NCI-H2107 (cell line): Measurements from ENCODE around the gene PLBD1.

ENCODE experiments used
- DNase-seq: peaks from one replicate; lab custom pipeline; 2025; lab: John Stamatoyannopoulos, UW

Gene PLBD1, protein sequence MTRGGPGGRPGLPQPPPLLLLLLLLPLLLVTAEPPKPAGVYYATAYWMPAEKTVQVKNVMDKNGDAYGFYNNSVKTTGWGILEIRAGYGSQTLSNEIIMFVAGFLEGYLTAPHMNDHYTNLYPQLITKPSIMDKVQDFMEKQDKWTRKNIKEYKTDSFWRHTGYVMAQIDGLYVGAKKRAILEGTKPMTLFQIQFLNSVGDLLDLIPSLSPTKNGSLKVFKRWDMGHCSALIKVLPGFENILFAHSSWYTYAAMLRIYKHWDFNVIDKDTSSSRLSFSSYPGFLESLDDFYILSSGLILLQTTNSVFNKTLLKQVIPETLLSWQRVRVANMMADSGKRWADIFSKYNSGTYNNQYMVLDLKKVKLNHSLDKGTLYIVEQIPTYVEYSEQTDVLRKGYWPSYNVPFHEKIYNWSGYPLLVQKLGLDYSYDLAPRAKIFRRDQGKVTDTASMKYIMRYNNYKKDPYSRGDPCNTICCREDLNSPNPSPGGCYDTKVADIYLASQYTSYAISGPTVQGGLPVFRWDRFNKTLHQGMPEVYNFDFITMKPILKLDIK

DNA sequence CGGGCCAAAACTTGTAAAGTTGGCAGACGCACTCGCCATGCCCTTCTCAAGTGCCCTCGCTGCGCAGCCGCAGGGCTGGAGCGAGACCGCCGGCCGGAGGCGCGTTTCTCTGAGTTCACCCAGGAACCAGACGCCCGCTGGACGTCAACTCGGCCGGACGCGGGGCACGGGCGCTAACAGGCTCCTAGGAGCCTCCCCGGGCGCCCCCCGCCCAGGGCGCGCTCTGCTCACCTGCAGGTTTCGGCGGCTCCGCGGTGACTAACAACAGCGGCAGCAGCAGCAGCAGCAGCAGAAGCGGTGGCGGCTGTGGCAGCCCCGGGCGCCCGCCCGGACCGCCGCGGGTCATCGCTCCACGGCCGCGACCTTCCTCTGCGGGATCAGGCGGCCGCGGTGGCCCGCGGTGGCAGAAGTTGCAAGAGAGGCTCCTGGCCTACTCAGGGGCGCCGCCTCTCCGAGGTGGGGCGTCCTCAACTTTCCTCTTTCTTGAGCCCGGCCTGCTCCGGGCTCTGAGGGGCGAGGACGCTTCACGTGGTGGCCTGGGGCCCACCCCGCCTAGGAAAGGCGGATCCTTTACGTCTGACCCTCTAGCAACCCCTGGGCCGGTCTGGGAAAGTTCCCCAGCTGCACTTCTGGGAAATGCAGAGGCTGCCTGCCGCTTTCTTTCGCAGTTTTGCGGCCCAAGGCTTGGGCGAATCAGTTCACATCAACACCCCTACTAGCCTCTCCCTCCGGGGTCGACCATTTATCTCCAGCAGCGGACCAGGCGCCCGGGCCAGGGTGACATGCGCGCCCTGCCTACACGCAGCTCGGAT lies at the start of gene PLBD1:
PLBD1 (minus strand) TSS at position 533 of the 812 bp plus-strand sequence; CDS start at position 346, 187 bp downstream.
- DNase-seq, result no peak

DNA sequence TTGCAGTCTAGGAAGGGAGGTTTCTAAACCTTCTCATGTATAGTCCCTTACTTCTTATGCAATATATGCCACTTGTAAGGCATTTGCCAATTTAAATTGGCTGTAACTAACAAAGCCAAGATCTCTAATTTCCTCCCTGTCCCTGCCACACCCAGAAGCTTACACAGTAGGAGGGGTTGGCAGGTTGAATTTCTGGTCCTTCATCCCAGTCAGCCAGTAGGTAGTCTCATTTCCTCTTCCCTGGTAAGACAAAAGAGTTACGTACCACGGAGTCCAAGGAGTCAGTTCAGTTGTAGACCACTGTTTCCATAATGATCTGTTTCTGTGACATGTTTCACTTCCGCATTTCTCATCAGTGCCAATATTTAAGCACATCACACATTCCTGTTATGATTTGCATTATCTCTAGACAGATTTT lies 47.0 kb upstream of the PLBD1 start:
- no peak for DNase-seq

GRCh38 chr12:14613718-14614117 lies 46.0 kb upstream of the PLBD1 start:
- no peak for DNase-seq

- DNase-seq, result no peak
Measured at GRCh38 chr12:14612898-14613445, 45.3 kb upstream of the PLBD1 start.

DNA sequence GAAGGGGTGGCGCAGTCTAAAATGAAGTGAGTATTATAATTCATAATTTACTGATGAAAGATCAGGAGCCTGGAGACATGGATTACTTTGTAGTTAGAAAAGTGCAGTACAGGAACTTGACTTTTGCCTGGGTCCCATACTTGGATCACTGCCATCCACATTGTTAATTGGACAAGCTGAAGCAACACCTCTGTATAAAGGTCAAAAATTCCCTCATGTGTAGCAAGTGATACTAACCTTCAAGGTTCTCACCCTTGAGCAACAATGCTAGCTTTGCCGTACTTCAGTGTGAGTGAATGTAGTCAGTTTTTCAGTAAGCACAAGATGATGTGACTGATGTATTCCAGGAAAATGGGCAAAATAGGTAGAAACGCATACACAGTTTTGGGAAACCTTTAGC lies 44.6 kb upstream of the PLBD1 start:
- no peak for DNase-seq

DNA sequence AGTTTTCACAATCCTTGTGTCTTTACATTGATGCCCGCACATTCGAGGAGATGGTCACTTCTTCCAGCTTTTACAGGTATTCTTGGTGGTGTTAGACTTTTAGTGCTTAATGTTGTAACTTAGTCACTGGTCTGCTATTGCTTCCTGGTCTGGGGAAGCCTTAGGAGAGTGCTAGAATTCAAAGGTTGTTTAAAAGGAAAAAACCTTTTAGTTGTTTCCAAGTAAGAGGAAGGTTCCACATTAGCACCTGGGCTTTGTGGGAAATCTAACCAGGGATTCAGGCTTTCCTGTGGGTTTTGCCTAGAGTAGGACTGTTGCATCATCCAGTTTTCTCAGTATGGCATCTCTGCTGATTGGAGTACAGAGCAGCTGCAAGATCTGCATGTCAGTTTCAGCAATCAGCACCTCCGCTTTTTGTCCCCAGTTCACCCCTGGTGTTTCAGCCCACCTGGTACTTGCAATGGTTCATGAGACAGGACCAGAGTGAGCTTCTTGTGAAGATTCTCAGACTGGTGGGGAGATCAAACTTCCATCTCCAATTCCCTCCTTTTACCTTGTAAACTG lies 44.0 kb upstream of the PLBD1 start:
- DNase-seq, result no peak

GRCh38 chr12:14607568-14607967 lies 39.9 kb upstream of the PLBD1 start:
- DNase-seq, result no peak

GRCh38 chr12:14605401-14605989 lies 37.8 kb upstream of the PLBD1 start:
- DNase-seq, result no peak

- no peak for DNase-seq
Measured at GRCh38 chr12:14601692-14602478, 34.2 kb upstream of the PLBD1 start.

- DNase-seq, result no peak
Measured at GRCh38 chr12:14597480-14597879, 29.8 kb upstream of the PLBD1 start.

DNA sequence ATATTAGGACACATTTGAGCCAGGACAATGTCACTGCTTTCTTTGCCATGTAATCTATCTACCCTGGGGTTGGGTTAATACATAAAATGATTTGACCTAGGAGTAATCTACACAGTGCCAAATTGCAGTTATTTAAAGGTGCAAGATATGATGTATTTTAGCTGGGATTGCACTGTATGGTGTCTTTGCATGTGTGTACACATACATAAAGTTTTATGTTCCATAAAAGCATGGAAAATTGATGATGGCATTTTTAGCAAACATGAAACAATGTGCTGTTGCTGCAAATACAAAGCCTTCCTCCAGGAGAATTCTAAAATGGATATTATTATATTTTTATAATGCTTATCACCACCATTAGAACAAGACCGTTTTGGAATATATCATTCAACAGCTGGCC lies 24.0 kb upstream of the PLBD1 start:
- DNase-seq, result no peak

GRCh38 chr12:14589169-14590004 lies 21.7 kb upstream of the PLBD1 start:
- no peak for DNase-seq

- DNase-seq, result no peak
Measured at GRCh38 chr12:14588571-14588970, 20.9 kb upstream of the PLBD1 start.

- no peak for DNase-seq
Measured at GRCh38 chr12:14578646-14579045, 11.0 kb upstream of the PLBD1 start.

- no peak for DNase-seq
Measured at GRCh38 chr12:14577344-14577743, 9.7 kb upstream of the PLBD1 start.

DNA sequence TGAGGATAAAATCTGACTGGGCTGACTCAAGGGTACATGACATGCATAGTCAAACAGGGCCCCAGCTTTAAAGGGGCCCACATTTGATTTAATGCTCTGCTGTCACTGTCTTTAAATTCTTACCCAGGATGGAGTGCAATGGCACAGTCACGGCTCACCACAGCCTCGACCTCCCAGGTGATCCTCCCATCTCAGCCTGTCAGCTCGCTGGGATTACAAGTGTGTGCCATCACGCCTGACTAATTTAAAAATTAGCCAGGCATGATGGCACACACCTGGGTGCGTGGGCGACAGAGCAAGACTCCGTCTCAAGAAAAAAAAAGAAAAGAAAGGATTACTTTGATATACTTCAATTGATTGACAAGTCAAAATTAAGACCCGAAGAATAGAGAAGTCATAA lies 9.2 kb upstream of the PLBD1 start:
- no peak for DNase-seq

- no peak for DNase-seq
Measured at GRCh38 chr12:14575585-14575984, 7.9 kb upstream of the PLBD1 start.

DNA sequence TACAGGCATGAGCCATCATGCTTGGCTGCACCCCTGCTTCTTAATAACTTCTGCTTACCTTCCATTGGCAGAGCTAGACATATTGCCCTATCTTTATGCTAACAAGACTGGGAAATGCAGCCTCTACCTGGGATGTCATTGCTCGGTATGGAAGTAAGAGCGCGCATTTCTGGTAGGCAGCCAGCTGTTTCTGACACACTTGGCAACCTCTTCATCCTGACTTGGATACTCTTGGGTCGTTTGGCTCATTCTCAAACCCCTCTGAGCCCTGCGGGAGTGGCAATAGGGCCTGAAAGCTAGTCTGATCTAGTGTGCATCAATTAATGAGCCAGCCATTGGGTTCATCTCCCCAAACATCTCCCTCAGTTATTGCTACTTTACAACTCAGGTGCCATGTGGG lies 5.4 kb upstream of the PLBD1 start:
- DNase-seq, result no peak

DNA sequence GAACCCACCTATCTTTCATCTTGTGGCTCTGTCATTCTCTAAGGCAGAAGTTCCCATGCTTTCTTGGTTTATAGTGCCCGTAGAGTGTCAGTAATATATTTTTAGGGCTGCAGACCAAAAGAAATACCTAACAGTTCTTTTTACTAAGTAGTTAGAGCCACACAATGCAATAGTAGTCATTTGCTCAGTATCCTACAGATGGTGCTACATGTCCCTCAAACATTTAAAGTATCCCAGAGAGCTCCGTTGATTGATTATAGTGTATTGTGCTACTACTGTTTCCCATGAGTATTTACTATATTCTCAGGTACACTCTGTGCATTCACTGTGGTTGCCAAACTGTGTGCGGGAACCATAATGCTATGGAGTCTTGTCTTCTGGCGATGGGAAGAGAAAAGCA lies 4.7 kb upstream of the PLBD1 start:
- no peak for DNase-seq

DNA sequence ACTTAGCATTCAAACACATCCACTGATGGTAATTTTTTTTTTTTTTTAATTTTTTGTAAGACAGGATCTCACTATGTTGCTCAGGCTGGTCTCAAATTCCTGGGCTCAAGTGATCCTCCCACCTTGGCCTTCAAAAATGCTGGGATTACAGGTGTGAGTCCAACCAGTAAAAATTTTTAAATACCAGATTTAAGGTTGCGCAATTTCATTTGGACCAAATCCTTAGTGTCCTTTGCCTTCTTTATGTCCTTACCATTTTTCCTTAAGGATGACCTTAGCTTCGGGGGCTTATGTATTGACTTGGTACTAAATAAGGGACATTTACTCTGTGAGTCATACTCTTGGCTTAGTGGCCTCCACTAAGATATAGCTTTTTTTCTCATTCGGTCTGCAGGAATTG lies 4.1 kb upstream of the PLBD1 start:
- no peak for DNase-seq
